ENCODE results near the gene WRNIP1. TPM values are rescaled to one million over a fixed set of nuclear protein-coding genes. Genes with fewer than 3 reads are reported as not detected.

The WRNIP1 gene
- total and polyA plus RNA-seq, 2 of the 8 experiments (the other 6 are each of a cell fraction or from before 2014, with no cell fraction given), result 38.2 to 39.2 TPM

DNA sequence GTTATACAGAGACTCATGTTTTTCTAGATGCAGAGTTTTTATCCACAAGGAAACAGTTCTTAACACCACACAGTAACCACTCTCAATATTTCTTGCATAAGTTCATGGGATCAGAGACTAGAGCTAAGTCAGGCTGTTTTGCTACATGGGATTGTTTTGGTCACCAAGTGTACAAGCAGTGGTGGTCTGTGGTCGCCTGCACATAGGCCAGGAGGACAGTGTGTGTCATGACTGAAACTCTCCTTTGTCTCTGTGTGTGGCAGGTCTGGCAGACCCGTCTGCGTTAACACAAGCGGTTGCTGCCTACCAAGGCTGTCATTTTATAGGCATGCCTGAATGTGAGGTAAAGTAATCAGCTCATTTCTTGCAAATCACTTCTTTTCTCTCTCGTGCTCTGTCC is 18.9 kb downstream of the WRNIP1 start:
- peaks cover 0 to 20% (median 6%) of the 10 kb centered on the region in 4 experiments; a peak in 4 of 8 replicates for H3K36me3 ChIP-seq (ENCODE audit: control insufficient read depth in 2 of 4, insufficient read depth in 4 of 4, low read length in 3 of 4)
- H3K9me3 ChIP-seq (ENCODE audit: insufficient read depth in 2 of 2, low read depth in 1 of 2, low read length in 1 of 2), result no peaks in the 10 kb centered on the region
- no peak overlapping the region for H3K4me3 ChIP-seq (ENCODE audit: extremely low read depth in 1 of 4, insufficient read depth in 2 of 4, low read depth in 3 of 4, low read length in 4 of 4)
- H2BK5ac ChIP-seq (ENCODE audit: low read depth, low read length), result no peak overlapping the region
- POLR2A ChIA-PET (ENCODE audit: partially characterized antibody), result interaction anchor here (2.6 to 2.9 kb wide), 2 partner anchors 11 to 14 kb away, joined by 10 to 16 read pairs; no protein-coding TSS in a partner anchor
- no peaks in the 10 kb centered on the region for H3K23me2 ChIP-seq (ENCODE audit: low read depth, low read length)
- CTCF ChIA-PET (ENCODE audit: partially characterized antibody), result interaction anchor here (0.8 to 3.0 kb wide), 12 partner anchors 10 to 169 kb away, joined by 3 to 15 read pairs (median 7); partner anchors contain the start of genes MYLK4 and SERPINB1
- H3K27me3 ChIP-seq (replicated peaks in 1 of 4; ENCODE audit: control insufficient read depth in 3 of 4, extremely low read depth in 1 of 4, insufficient read depth in 3 of 4, low read length in 3 of 4), result no peaks in the 10 kb centered on the region
- H3K23ac ChIP-seq (ENCODE audit: insufficient read length), result no peak overlapping the region
- no peak overlapping the region for H2AK5ac ChIP-seq (ENCODE audit: low read depth, low read length)
- 90% methylated on average over 5 of the region's 5 CpGs; no CpG with 5 or more reads in 1 of the 2 experiments for WGBS, 2 experiments (ENCODE audit: extremely low coverage in 1 of 2, insufficient coverage in 1 of 2, insufficient read length in 1 of 2, insufficient replicate concordance in 2 of 2, low coverage in 1 of 2, low lambda C conversion rate in 2 of 2, missing lambda C conversion rate in 1 of 2)
- H2BK12ac ChIP-seq (ENCODE audit: low read depth, low read length), result no peak overlapping the region
- H3K56ac ChIP-seq (replicated peaks; ENCODE audit: insufficient read length, low read depth, low read length), result no peak overlapping the region
- no peak overlapping the region for H3K14ac ChIP-seq (ENCODE audit: insufficient read length)
- DNase-seq (ENCODE audit: low read depth in 1 of 2, low spot score in 2 of 2) (no peak), FAIRE-seq (no peak)
- H4K91ac ChIP-seq (replicated peaks; ENCODE audit: insufficient read length, low read length), result no peak overlapping the region
- no peak overlapping the region for H2BK15ac ChIP-seq (ENCODE audit: low read length)
- H3K79me2 ChIP-seq (ENCODE audit: control insufficient read depth in 1 of 2, insufficient read depth in 2 of 2, low read length in 2 of 2), result peaks cover 0 to 27% of the 10 kb centered on the region in 2 experiments; a peak in 2 of 4 replicates
- H3K4me1 ChIP-seq (replicated peaks in 1 of 4; ENCODE audit: control insufficient read depth in 3 of 4, insufficient read depth in 4 of 4, low read length in 3 of 4), result peaks cover 0 to 3% (median 0%) of the 10 kb centered on the region in 4 experiments; a peak in 2 of 7 replicates
- no peak overlapping the region for H4K8ac ChIP-seq (ENCODE audit: extremely low read depth, insufficient read depth, low read length)
- no peak overlapping the region for H3K27ac ChIP-seq (ENCODE audit: low read depth, low read length)
- H4K5ac ChIP-seq (ENCODE audit: insufficient read length, low read depth, low read length), result no peak overlapping the region
- H2BK20ac ChIP-seq (ENCODE audit: low read length), result no peak overlapping the region
- H3K4me2 ChIP-seq (ENCODE audit: insufficient read depth in 1 of 2, low read depth in 2 of 2, low read length in 2 of 2), result no peak overlapping the region
- no peak overlapping the region for H3K4ac ChIP-seq (replicated peaks; ENCODE audit: insufficient read length, low read depth, low read length)
- no peak overlapping the region for H3K18ac ChIP-seq (ENCODE audit: extremely low read depth, low read length)
- H2BK120ac ChIP-seq (replicated peaks; ENCODE audit: low read depth, low read length), result no peak overlapping the region
- H3K9ac ChIP-seq (replicated peaks in 1 of 4; ENCODE audit: extremely low read depth in 1 of 4, low read depth in 3 of 4, low read length in 3 of 4), result no peak overlapping the region
- peaks cover 0 to 7% of the 10 kb centered on the region in 2 experiments for H4K20me1 ChIP-seq (replicated peaks in 1 of 2; ENCODE audit: control insufficient read depth in 1 of 2, insufficient read depth in 2 of 2, low read length in 2 of 2)
- H2AFZ ChIP-seq (ENCODE audit: low read length), result no peak overlapping the region
- peaks cover 4% of the 10 kb centered on the region; the same call in 1 of the 2 replicates for H3K79me1 ChIP-seq (ENCODE audit: low read depth, low read length)
- no peak for TF ChIP-seq CHD2 (IDR thresholded peaks at IDR 0.05; ENCODE audit: low read length)
- TF ChIP-seq, protein P1, sequence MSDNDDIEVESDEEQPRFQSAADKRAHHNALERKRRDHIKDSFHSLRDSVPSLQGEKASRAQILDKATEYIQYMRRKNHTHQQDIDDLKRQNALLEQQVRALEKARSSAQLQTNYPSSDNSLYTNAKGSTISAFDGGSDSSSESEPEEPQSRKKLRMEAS (IDR thresholded peaks at IDR 0.05), result no peak
- no peak for TF ChIP-seq EP300 (IDR thresholded peaks at IDR 0.05; ENCODE audit: borderline replicate concordance in 1 of 2, low read depth in 2 of 2, low read length in 2 of 2)
- no peak for TF ChIP-seq TAF1 (IDR thresholded peaks at IDR 0.05; ENCODE audit: low read depth, low read length)

All from H1 (cell line).